ENCODE measurements around the gene BPIFB3. TPM values are rescaled to one million over a fixed set of nuclear protein-coding genes. Genes with fewer than 3 reads are reported as not detected.

Gene BPIFB3
- polyA plus RNA-seq, 1 donor (not counting 4 experiments of a cell fraction or from before 2014, with no cell fraction given): not detected

- FAIRE-seq (no peak), DNase-seq (ENCODE audit: low read depth, low spot score) (no peak)
- no peak overlapping the region for H3K4me2 ChIP-seq (ENCODE audit: control insufficient read depth, extremely low read depth, insufficient read depth, low read depth, low read length)
- no peaks in the 10 kb centered on the region for H4K20me1 ChIP-seq (ENCODE audit: control insufficient read depth, extremely low read depth, insufficient read depth, low read length)
- H3K79me2 ChIP-seq (ENCODE audit: control insufficient read depth, insufficient read depth, low read length): no peaks in the 10 kb centered on the region
- H3K4me3 ChIP-seq (ENCODE audit: control insufficient read depth in 2 of 3, extremely low read depth in 1 of 3, insufficient read depth in 2 of 3, low read depth in 1 of 3, low read length in 3 of 3): no peak overlapping the region
- H3K27ac ChIP-seq (ENCODE audit: control insufficient read depth, insufficient read depth, low read length): no peak overlapping the region
- dilution Hi-C loops (cut with MboI; ENCODE audit: extremely low pct_ligation_motif_present, low sequenced_read_pairs): no loop called here
- H3K9me1 ChIP-seq (ENCODE audit: control insufficient read depth, extremely low read depth, insufficient read depth, low read length): no peaks in the 10 kb centered on the region
- TF ChIP-seq CTCF (optimal IDR thresholded peaks at IDR 0.05 in 1 of 3, IDR thresholded peaks at IDR 0.05 in 1 of 3, conservative IDR thresholded peaks at IDR 0.05 in 1 of 3; ENCODE audit: extremely low read depth in 1 of 3, insufficient read depth in 2 of 3, low read length in 3 of 3) (no peak), EZH2 (IDR thresholded peaks at IDR 0.05; ENCODE audit: low read length) (no peak)
- peaks cover 4% of the 10 kb centered on the region for H3K4me1 ChIP-seq (ENCODE audit: control insufficient read depth, extremely low read depth, insufficient read depth, low read length)
- H3K36me3 ChIP-seq (ENCODE audit: control insufficient read depth in 2 of 2, extremely low read depth in 1 of 2, insufficient read depth in 2 of 2, low read length in 2 of 2): no peaks in the 10 kb centered on the region
- H2AFZ ChIP-seq (ENCODE audit: control insufficient read depth, low read length): no peak overlapping the region
- H3K9ac ChIP-seq (ENCODE audit: control insufficient read depth, extremely low read depth, insufficient read depth, low read length): no peak overlapping the region
- no peaks in the 10 kb centered on the region for H3K27me3 ChIP-seq (ENCODE audit: control insufficient read depth, extremely low read depth, insufficient read depth, low read length)
- H3K9me3 ChIP-seq (ENCODE audit: control insufficient read depth, low read depth, low read length): no peaks in the 10 kb centered on the region
Measured at GRCh38 chr20:33062105-33062824, 8.6 kb downstream of the BPIFB3 start.

- dilution Hi-C loops (cut with MboI; ENCODE audit: extremely low pct_ligation_motif_present, low sequenced_read_pairs): no loop called here
- no peaks in the 10 kb centered on the region for H4K20me1 ChIP-seq (ENCODE audit: control insufficient read depth, extremely low read depth, insufficient read depth, low read length)
- H2AFZ ChIP-seq (ENCODE audit: control insufficient read depth, low read length): no peak overlapping the region
- H3K9me3 ChIP-seq (ENCODE audit: control insufficient read depth, low read depth, low read length): no peaks in the 10 kb centered on the region
- no peaks in the 10 kb centered on the region for H3K27me3 ChIP-seq (ENCODE audit: control insufficient read depth, extremely low read depth, insufficient read depth, low read length)
- no peak overlapping the region for H3K27ac ChIP-seq (ENCODE audit: control insufficient read depth, insufficient read depth, low read length)
- H3K4me1 ChIP-seq (ENCODE audit: control insufficient read depth, extremely low read depth, insufficient read depth, low read length): peaks cover 4% of the 10 kb centered on the region
- no peaks in the 10 kb centered on the region for H3K9me1 ChIP-seq (ENCODE audit: control insufficient read depth, extremely low read depth, insufficient read depth, low read length)
- H3K9ac ChIP-seq (ENCODE audit: control insufficient read depth, extremely low read depth, insufficient read depth, low read length): no peak overlapping the region
- H3K4me2 ChIP-seq (ENCODE audit: control insufficient read depth, extremely low read depth, insufficient read depth, low read depth, low read length): no peak overlapping the region
- no peaks in the 10 kb centered on the region for H3K36me3 ChIP-seq (ENCODE audit: control insufficient read depth in 2 of 2, extremely low read depth in 1 of 2, insufficient read depth in 2 of 2, low read length in 2 of 2)
- no peak for FAIRE-seq
- H3K4me3 ChIP-seq (ENCODE audit: control insufficient read depth in 2 of 3, extremely low read depth in 1 of 3, insufficient read depth in 2 of 3, low read depth in 1 of 3, low read length in 3 of 3): no peak overlapping the region
- no peaks in the 10 kb centered on the region for H3K79me2 ChIP-seq (ENCODE audit: control insufficient read depth, insufficient read depth, low read length)
- no peak for DNase-seq (ENCODE audit: low read depth, low spot score)
- TF ChIP-seq CTCF (optimal IDR thresholded peaks at IDR 0.05 in 1 of 3, IDR thresholded peaks at IDR 0.05 in 1 of 3, conservative IDR thresholded peaks at IDR 0.05 in 1 of 3; ENCODE audit: extremely low read depth in 1 of 3, insufficient read depth in 2 of 3, low read length in 3 of 3) (no peak), EZH2 (IDR thresholded peaks at IDR 0.05; ENCODE audit: low read length) (no peak)
Measured at GRCh38 chr20:33062825-33063149, 9.1 kb downstream of the BPIFB3 start.
